ENCODE results near the gene C1orf35. TPM values are rescaled to one million over a fixed set of nuclear protein-coding genes. Genes with fewer than 3 reads are reported as not detected.
A peak's percentile ranks its signal among the peaks of the same experiment; 100 is the strongest.

The C1orf35 gene
- total RNA-seq, 1 donor from 2014 or later = 27.5 TPM

DNA sequence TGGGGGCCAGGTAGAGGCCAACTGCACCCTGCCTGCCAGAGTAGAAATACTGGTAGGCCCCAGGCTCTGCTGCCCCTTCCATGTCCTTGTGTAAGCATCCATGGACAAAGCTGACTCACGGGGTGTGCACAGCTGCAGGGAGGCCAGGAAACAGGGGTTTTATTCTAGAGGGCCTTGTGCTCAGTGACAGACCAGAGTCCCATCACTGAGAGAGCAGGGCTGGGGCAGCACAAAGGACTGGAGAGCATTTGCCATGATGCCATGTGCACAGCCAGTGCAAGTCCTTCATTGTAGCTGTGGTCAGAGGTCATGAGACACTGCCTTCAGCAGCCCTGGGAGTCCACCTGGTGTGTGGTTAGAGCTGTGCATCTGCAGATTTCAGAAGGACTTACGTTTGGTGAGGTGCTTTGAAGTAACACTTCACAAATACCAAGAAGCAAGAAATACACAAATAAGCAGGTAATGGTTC lies 12.5 kb downstream of the C1orf35 start:
- Mint-ChIP-seq H3K27ac (no peak overlapping the region), H3K4me3 (no peak overlapping the region), H3K4me1 (peaks cover 41% of the 10 kb centered on the region), H3K9me3 (peaks cover 11% of the 10 kb centered on the region), H3K27me3 (no peaks in the 10 kb centered on the region), H3K36me3 (ENCODE audit: low read depth) (peaks cover 62% of the 10 kb centered on the region)
- DNase-seq = no peak
- intact Hi-C loops (cut with micrococcal nuclease) = no loop called here

DNA sequence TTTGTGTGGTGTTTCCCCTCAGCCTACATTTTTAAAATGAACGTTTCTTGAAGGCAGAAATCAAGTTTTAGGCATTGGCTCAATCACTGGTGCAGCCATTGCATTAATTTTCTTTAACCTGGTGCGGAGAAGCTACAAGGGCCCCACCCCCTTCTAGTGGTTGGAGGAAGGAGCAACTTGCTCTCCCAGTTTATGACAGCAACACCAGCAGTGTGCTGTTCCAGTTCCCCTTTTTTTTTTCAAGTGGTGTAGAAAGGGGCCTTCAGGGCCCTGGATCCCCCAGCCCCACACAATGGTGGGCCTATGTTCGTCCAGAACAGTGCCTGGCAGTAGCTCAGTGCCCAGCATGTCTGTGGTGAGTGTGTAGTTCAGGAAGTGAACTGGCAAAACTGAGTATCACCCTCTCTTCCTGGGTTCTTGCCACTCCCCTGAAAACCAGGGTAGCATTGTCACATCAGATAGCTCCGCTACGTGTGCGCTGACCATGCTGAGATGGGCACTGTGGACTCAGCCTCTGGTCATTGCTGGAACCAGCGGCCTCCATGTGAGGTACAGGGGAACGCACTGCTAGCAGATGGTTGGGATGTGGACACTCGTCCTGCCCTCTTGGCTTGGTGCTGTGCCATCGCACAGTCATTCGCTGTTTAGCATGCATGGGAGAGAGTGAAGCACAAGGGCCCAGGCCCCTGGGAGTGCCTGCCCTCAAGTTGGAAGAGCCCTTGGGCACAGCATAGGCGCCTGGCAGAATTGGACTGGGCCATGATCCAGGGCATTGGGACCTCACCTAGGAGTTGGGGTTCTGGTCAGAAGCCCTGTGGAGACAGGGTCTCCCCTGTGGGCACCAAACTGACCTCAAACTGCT lies 13.4 kb downstream of the C1orf35 start:
- H3K9me3 Mint-ChIP-seq = peaks cover 7% of the 10 kb centered on the region
- H3K4me3 Mint-ChIP-seq = no peak overlapping the region
- peak overlapping the region; percentile 66 for H3K27ac Mint-ChIP-seq
- no peaks in the 10 kb centered on the region for H3K27me3 Mint-ChIP-seq
- H3K36me3 Mint-ChIP-seq (ENCODE audit: low read depth) = peaks cover 61% of the 10 kb centered on the region
- intact Hi-C loops (cut with micrococcal nuclease) = loop anchor here (10.0 kb wide), 1 partner anchor 1685 kb away; the partner anchor contains the start of gene PARP1
- DNase-seq = no peak
- peaks cover 46% of the 10 kb centered on the region for H3K4me1 Mint-ChIP-seq

DNA sequence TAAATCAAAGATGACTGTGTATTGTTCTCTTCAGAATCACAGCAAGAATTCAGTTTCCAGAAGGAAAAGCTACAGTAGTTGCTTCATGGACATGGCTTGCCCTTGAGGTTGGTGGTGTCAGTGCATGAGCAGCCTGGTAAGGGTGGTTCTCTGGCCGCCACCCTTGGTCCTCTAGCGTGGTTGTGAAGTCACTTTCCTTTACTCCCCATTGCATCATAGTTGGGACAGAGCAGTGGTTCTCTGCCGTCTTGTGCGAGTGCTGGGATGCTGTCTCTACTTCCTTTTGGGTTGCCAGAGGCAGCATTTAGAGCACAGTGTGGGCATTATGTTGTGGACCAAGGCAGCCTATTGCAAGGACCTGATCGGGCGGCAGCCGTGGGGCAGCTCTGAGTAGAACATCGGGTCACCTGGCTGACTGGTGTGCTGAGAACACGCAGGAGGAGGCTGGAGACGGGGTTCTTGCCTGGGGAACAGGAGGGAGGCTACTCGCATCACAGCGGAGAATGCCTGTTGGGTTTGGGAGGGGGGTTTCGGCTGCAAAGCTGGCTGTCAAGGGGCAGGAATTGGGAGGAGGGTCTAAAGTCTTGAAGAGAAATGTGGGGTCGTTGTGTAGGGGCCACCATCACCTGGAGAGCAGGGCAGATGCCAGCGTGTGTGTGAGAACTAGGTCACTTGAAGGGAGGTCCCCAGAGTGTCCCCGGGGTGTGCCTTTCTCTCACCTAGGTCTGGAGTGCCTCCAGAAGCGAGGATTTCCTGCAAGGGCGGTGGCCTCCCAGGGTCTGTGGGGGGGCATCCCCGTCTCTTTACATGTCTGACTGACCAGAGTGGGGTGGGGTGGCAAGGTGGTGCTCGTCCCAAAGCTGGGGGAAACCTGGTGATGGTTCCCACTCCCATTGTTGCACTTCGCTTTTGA lies 14.3 kb downstream of the C1orf35 start:
- Mint-ChIP-seq H3K4me1 (peaks cover 55% of the 10 kb centered on the region), H3K27ac (peak overlapping the region; percentile 74), H3K9me3 (no peaks in the 10 kb centered on the region), H3K36me3 (ENCODE audit: low read depth) (peaks cover 59% of the 10 kb centered on the region), H3K27me3 (no peaks in the 10 kb centered on the region), H3K4me3 (peak overlapping the region; percentile 32)
- DNase-seq = no peak
- intact Hi-C loops (cut with micrococcal nuclease) = loop anchor here (10.0 kb wide), 1 partner anchor 1684 kb away; the partner anchor contains the start of gene PARP1

DNA sequence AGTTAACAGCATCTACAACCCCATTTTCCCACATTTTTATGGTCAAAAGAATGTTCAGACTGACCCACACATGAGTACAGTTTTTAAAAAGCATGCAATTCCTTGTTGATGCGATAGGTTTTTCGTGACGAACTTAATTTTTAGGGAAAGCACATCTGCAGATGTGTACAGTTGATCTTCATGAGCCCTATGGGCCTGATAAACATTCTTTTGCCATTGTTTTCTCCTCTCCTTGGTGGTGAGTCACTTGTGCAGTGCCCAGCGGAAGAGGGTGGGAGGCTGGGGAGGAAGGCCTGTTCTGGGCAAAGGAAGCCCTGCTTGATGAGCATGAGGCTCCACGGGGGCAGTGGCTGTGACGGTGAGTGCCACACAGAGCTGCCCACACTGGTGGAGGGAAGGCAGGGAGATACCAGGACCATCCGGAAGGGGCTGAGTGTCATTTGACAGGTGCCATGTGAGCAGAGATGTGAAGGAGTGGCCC lies 15.3 kb downstream of the C1orf35 start:
- Mint-ChIP-seq H3K36me3 (ENCODE audit: low read depth) (peaks cover 61% of the 10 kb centered on the region), H3K9me3 (no peaks in the 10 kb centered on the region), H3K27me3 (no peaks in the 10 kb centered on the region), H3K27ac (peak overlapping the region; percentile 82), H3K4me1 (peaks cover 58% of the 10 kb centered on the region), H3K4me3 (peak overlapping the region; percentile 54)
- intact Hi-C loops (cut with micrococcal nuclease) = loop anchor here (10.0 kb wide), 1 partner anchor 1683 kb away; the partner anchor contains the start of gene PARP1
- no peak for DNase-seq

DNA sequence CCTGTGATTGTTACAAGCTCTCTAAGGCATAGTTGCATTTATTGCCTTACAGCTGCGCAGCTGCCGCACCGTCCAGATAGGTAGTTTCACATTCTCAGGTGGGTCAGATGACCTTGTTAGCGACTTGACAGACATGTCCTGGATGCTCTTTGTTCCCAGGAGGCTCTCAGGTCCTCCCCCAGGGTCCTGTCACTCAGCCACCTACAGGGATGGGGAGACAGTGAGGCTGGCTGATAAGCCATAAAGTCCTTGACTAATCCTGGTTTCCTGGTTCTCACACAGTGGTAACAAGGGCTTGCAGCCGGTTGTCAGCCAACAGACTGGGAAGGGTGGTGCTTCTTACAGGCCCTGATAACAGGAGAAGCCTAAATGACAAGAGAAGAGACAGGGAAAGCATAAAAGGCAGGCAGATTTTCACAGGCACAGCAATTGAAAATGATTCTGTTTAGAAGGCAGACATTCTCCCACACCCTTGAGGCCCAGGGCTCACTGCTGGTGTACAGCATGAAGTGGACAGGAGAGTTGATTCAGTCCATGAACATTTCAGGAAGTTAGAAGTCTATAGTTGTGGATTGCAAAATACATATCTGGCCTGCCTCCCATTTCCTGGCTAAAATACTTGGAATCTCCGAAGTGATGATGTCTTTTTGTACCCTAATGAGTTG lies 17.7 kb downstream of the C1orf35 start:
- H3K4me1 Mint-ChIP-seq = peaks cover 55% of the 10 kb centered on the region
- peak overlapping the region; percentile 93 for H3K27ac Mint-ChIP-seq
- no peaks in the 10 kb centered on the region for H3K9me3 Mint-ChIP-seq
- peak overlapping the region; percentile 97 for H3K4me3 Mint-ChIP-seq
- H3K27me3 Mint-ChIP-seq = no peaks in the 10 kb centered on the region
- intact Hi-C loops (cut with micrococcal nuclease) = loop anchor here (10.0 kb wide), 1 partner anchor 1681 kb away; the partner anchor contains the start of gene PARP1
- peaks cover 44% of the 10 kb centered on the region for H3K36me3 Mint-ChIP-seq (ENCODE audit: low read depth)
- no peak for DNase-seq

DNA sequence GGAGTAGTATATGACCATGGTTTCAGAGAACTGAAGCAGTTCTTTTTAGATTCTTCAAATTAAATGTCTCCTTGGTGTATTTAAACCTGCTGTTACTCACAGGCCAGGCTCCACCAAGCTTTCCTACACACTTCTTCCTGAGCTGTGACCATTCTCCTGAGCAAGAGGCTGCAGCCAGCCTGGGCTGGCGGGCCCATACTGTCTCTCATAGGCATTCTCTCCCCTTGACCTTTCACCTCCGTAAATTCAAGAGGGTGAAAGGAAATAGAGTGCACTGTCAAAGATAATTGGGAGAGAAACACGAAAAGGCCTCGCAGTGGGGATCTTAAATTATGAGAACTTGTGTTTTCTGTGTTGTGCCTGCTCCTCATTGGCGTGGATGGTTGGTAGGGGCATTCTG lies 18.3 kb downstream of the C1orf35 start:
- no peaks in the 10 kb centered on the region for H3K27me3 Mint-ChIP-seq
- H3K9me3 Mint-ChIP-seq = no peaks in the 10 kb centered on the region
- peaks cover 42% of the 10 kb centered on the region for H3K36me3 Mint-ChIP-seq (ENCODE audit: low read depth)
- DNase-seq = no peak
- peaks cover 51% of the 10 kb centered on the region for H3K4me1 Mint-ChIP-seq
- intact Hi-C loops (cut with micrococcal nuclease) = loop anchor here (5.0 to 10.0 kb wide), 3 partner anchors 323 to 1680 kb away; partner anchors contain the start of genes PARP1 and TRIM11
- peak overlapping the region; percentile 93 for H3K27ac Mint-ChIP-seq
- peak overlapping the region; percentile 97 for H3K4me3 Mint-ChIP-seq

DNA sequence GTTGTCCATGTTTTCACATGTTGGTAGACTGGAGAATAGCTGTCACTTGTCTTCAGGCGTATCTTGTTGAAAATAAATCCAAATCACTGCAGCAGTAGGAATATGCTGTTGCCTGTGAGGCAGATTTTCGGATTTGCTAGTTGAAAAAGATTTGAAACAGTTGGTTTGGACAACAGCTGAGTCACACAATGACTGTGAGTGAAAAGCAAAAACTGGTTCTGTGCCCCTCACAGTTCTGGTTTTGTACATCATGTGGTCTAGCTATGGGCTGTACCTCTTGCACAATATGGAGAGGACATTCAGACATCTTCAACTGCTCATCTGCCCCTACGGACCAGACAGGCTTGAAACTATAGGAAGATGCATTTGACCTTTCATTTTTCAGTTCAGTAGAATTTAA lies 18.8 kb downstream of the C1orf35 start:
- Mint-ChIP-seq H3K36me3 (ENCODE audit: low read depth) (peaks cover 42% of the 10 kb centered on the region), H3K4me3 (peak overlapping the region; percentile 97), H3K27me3 (no peaks in the 10 kb centered on the region), H3K9me3 (no peaks in the 10 kb centered on the region), H3K4me1 (peaks cover 53% of the 10 kb centered on the region), H3K27ac (peak overlapping the region; percentile 93)
- intact Hi-C loops (cut with micrococcal nuclease) = loop anchor here (5.0 to 10.0 kb wide), 3 partner anchors 323 to 1680 kb away; partner anchors contain the start of genes PARP1 and TRIM11
- DNase-seq = no peak

DNA sequence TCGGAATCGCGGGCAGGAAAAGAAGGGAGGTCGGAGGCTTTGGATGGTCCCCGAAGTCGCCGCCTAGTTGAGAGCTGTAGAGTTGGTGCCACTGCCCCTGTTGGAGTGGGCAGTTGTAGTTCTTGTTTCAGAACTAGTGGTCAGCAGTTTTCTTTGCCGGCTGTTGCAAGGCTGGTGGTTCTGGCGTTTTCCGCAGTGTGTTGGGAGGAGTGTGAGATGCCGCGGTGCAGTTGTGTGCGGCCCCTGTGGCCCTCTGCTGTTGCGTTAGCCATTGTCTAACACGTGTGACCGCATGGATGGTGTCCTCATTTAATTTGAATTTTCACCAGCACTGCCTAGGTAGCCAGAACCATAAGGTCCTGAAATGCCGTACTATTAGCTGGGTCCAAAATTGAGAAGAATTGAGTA lies 19.2 kb downstream of the C1orf35 start:
- intact Hi-C loops (cut with micrococcal nuclease) = loop anchor here (5.0 to 10.0 kb wide), 3 partner anchors 323 to 1679 kb away; partner anchors contain the start of genes PARP1 and TRIM11
- H3K4me3 Mint-ChIP-seq = peak overlapping the region; percentile 97
- peaks cover 41% of the 10 kb centered on the region for H3K36me3 Mint-ChIP-seq (ENCODE audit: low read depth)
- no peaks in the 10 kb centered on the region for H3K27me3 Mint-ChIP-seq
- H3K4me1 Mint-ChIP-seq = peaks cover 50% of the 10 kb centered on the region
- H3K9me3 Mint-ChIP-seq = no peaks in the 10 kb centered on the region
- DNase-seq = peak; percentile 72
- H3K27ac Mint-ChIP-seq = peak overlapping the region; percentile 93

DNA sequence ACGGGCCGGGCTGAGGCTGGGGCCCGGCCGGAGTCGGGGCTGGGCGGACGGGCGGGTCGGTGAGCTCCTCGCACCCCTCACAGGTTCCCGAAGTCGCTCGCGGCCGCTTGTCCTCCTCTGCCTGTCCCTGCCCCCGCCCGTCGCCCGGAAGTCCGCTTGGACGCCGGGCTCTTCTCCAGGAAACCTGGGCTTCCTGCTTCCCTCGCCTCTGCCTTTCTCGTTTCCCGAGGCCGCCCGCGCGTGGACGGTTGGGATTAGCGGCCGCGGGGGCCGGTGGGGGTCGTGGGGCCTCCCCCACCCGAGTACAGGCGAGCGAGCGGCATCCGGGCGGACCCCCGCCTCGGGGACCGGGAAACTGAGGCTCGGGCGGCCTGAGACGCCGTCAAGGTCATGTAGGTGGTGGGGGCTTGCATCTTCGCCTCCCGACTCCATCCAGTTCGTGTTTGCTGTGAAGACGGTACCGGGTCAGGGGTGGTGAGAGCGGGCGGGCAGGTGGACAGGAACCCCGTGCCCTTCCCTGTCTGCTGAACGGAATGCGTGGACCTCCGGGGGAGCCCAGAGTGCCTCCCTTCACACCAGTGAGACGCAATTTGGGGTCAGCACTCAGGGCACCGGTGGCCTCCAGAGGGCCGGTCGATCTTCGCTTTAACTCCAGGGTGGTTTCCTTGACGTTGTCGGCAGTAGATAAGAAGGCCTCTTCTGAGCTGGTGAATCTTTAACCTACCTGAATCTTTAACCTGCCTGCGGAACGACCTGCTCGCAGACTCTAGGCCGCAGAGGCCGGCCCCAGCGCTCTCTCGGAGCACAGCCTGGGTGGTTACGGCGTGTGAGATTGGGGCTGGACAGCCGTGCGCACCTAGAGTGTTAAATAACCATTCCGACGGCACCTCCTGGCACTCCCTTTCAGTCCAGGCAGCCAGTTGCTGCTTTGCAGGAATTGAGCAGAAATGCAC lies 19.9 kb downstream of the C1orf35 start:
- Mint-ChIP-seq H3K9me3 (no peaks in the 10 kb centered on the region), H3K36me3 (ENCODE audit: low read depth) (peaks cover 37% of the 10 kb centered on the region), H3K4me3 (peak overlapping the region; percentile 97), H3K4me1 (peaks cover 46% of the 10 kb centered on the region), H3K27ac (peak overlapping the region; percentile 93), H3K27me3 (no peaks in the 10 kb centered on the region)
- peak; percentile 85 for DNase-seq
- intact Hi-C loops (cut with micrococcal nuclease) = loop anchor here (1.0 to 10.0 kb wide), 9 partner anchors 20 to 1678 kb away; partner anchors contain the start of genes C1orf35, GUK1, JMJD4 and MRPL55

DNA sequence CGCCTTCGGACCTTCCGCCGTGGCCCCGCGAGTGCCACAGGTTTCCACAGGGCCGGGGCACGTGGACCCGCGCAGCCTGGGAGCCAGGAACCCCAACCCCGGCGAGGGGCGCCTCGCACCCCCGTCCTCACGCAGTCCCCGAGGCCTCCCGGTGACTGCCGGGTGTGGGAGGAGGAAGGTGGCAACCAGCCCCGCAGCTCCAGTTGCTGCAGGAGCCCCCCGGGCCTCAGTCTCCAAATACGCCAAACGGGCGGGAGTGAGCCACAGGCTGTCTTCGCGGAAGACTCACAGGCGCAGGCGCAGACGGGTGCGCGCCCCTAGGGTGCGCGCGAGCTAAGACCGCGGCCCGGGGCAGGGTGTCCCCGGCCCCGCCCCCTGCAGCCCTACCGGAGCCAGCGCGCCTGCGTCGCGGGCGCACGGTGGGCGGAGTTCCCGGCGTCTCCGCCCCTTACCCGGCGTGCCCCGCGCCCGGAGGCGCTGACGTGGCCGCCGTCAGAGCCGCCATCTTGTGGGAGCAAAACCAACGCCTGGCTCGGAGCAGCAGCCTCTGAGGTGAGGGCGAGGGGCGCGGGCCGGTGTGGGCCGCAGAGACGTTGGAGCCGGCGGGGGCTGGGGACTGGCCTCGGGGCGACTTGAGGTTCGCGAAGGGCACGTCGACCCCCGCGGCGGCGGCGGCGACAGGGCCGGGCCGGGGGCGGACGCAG lies 20.8 kb downstream of the C1orf35 start, which contains the start of gene ARF1:
TSS of gene ARF1 (plus strand) at position 495 of the 704 bp plus-strand sequence. CDS start 14,407 bp downstream, outside the sequence.
- Mint-ChIP-seq H3K27me3 (no peaks in the 10 kb centered on the region), H3K36me3 (ENCODE audit: low read depth) (peaks cover 32% of the 10 kb centered on the region), H3K4me1 (peaks cover 40% of the 10 kb centered on the region), H3K27ac (peak within 1 kb of the TSS; percentile 93), H3K9me3 (no peaks in the 10 kb centered on the region), H3K4me3 (peak within 1 kb of the TSS; percentile 97)
- DNase-seq = peak; percentile 98
- intact Hi-C loops (cut with micrococcal nuclease) = loop anchor here (1.0 to 10.0 kb wide), 9 partner anchors 21 to 1678 kb away; partner anchors contain the start of genes C1orf35, GUK1, JMJD4 and MRPL55

DNA sequence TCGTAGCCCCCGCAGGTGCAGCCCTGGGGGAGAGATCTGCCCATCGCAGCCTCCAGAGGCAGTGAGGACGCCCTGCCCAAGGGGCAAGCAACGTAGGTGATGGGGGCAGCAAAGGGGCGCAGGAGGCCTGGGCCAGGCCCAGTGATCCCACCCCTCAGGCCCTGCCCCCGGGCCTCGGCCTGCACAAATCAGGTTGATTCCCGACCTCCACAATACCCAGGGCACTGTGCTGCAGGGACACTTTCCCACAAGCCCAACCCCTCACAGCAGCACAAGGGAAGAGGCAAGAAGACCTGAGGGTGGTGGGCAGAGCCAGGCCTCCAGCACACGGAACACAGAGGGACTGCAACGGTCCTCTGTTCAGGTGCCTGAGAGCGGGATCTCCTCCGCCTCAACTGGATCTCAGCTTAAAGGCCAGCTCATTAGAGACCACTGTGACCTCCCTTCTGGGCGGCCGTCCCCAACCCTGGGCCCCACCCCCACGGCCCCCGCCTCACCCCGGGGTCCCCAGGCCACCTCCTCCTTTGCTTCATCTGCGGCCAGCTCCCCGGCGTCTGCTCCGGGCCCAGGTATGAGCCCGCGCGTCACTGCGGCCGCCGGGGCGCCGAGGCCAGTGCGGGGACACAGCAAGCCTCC lies 21.4 kb downstream of the C1orf35 start:
- Mint-ChIP-seq H3K27me3 (no peaks in the 10 kb centered on the region), H3K4me3 (peak overlapping the region; percentile 97), H3K4me1 (peaks cover 35% of the 10 kb centered on the region), H3K27ac (peak overlapping the region; percentile 87), H3K9me3 (no peaks in the 10 kb centered on the region), H3K36me3 (ENCODE audit: low read depth) (peaks cover 32% of the 10 kb centered on the region)
- intact Hi-C loops (cut with micrococcal nuclease) = loop anchor here (1.0 to 10.0 kb wide), 9 partner anchors 22 to 1677 kb away; partner anchors contain the start of genes C1orf35, GUK1, JMJD4 and MRPL55
- DNase-seq = no peak

All from activated CD4-positive, alpha-beta T cell treated with anti-CD3 and anti-CD28 coated beads, Interleukin-2, amount 10 ng/mL, durations not matched to agents 24 days and 14 days (primary cell).